ENCODE data around the gene ESYT1. TPM values are rescaled to one million over a fixed set of nuclear protein-coding genes. Genes with fewer than 3 reads are reported as not detected.

ESYT1 gene
- total and polyA plus RNA-seq, 9 of the 15 experiments (the other 6 are each of a cell fraction or from before 2014, with no cell fraction given), result 132 to 420 (median 164) TPM

- TF ChIP-seq ZNF609 (CRISPR knock-in tag; IDR thresholded peaks at IDR 0.05; ENCODE audit: borderline replicate concordance) (0 out of 2 replicates have a peak, but pooled peaks have one; percentile 24), TARDBP (IDR thresholded peaks at IDR 0.05) (no peak), STAT6 (CRISPR knock-in tag; IDR thresholded peaks at IDR 0.05) (peak; percentile 68; the same call in 1 of the 2 replicates), FIP1L1 (IDR thresholded peaks at IDR 0.05; ENCODE audit: low read depth, low read length, poor library complexity, severe bottlenecking) (no peak), PRDM10 (IDR thresholded peaks at IDR 0.05; ENCODE audit: partially characterized antibody) (peak; percentile 84), ZNF785 (CRISPR knock-in tag; IDR thresholded peaks at IDR 0.05) (no peak), MTF1 (CRISPR knock-in tag; IDR thresholded peaks at IDR 0.05; ENCODE audit: borderline replicate concordance) (no peak), YY1 (IDR thresholded peaks at IDR 0.05; ENCODE audit: borderline replicate concordance in 1 of 3, control insufficient read depth in 1 of 3, extremely low read depth in 1 of 3, insufficient read depth in 3 of 3, insufficient read length in 1 of 3, insufficient replicate concordance in 2 of 3, low read depth in 1 of 3, low read length in 2 of 3) (peak; percentile 62 to 88 (median 85)), ZNF184 (CRISPR knock-in tag; IDR thresholded peaks at IDR 0.05) (no peak), PYGO2 (tag; IDR thresholded peaks at IDR 0.05) (no peak), MEIS2 (IDR thresholded peaks at IDR 0.05; ENCODE audit: partially characterized antibody) (peak; percentile 10), RBM15 (IDR thresholded peaks at IDR 0.05; ENCODE audit: insufficient read depth, low read length) (no peak), FOXJ2 (tag; IDR thresholded peaks at IDR 0.05) (no peak), MCM5 (IDR thresholded peaks at IDR 0.05; ENCODE audit: low read depth) (no peak), ZNF124 (CRISPR knock-in tag; IDR thresholded peaks at IDR 0.05) (no peak)
Measured at GRCh38 chr12:56116267-56117081, 11.6 kb upstream of the ESYT1 start, which contains the start of gene RPL41 (continued).

All from K562 (cell line).